NCI-H446 treated with DMSO at 0.1 percent for 48 hours (cell line): ENCODE results near the gene KLHL1.

Experiments used
- DNase-seq: peaks from one replicate; lab custom pipeline; 2025; lab: John Stamatoyannopoulos, UW

Gene KLHL1

DNA sequence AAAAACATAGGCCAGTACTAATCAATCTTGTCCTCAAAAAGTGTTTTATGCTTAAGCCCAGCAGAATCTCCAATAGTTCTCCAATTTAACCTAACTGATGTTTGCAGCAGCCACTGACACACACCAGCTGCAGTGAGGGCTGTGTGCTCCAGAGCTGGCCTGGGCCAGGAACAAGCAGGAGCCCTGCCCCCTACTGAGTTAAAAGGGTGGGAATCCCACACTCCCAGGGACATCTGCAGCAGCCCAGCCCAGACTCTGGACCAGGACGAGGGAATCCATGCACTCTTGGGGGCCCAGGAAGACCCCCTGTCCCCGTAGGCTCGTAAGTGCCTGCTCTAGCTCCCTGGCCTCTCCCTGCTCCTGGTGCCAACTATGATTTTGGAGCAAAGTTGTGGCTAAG is 92.1 kb downstream of the KLHL1 start:
- no peak for DNase-seq

DNA sequence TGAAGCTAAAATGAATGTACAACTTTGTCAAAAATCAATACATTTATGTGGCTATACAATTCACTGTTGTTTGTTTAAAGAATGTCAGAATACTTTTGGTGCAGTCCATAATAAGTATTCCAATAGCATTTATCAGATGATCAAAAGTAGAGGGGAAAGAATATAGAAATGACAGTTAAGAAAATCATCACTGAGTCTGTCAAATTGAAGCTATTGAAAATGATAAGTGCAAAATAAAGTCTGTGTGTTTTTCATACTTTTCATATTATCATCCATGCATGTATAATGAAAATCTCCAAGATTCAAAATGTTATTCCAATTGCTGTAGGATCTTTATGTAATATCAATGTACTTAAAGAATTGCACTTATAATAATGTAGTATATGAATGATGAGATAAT is 93.9 kb downstream of the KLHL1 start:
- no peak for DNase-seq

DNA sequence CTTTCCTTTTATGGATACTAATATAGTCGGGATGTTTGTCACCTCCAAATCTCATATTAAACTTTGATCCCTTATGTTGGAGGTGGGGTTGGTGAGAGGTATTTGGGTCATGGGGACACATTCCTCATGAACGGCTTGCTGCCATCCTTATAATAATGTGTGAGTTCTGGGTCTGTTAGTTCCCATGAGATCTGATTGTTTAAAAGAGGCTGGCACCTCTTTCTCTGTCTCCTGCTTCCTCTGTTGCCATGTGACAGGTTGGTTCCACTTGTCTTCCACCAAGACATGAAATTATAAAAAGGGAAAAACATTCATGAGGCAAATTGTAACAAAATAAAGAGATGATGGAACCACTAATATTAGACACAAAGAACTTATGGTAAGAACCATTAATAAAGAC is 108.4 kb downstream of the KLHL1 start:
- no peak for DNase-seq

- no peak for DNase-seq
Observed at GRCh38 chr13:69997061-69997460, 111.2 kb downstream of the KLHL1 start.

DNA sequence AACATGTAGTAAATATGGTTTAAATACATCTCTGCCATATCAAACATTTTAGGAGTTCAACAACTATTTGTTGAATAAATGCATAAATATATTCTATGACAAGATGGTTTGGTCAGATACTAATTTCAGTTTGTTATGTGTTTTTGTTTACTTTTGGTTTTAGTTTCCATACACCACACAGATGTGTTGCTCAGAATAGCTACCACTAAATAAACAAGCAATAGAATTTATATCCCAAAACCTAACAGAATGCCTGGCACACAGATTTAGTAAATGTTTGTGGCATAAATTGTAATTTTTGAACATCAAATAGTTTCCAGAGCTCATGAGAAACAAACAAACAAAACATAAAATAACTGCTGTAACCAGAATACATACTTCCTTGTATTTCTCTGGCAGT is 127.5 kb downstream of the KLHL1 start:
- DNase-seq, result no peak

- no peak for DNase-seq
Observed at GRCh38 chr13:69975496-69975895, 132.8 kb downstream of the KLHL1 start.

GRCh38 chr13:69970520-69970919 is 137.7 kb downstream of the KLHL1 start:
- DNase-seq, result no peak

- DNase-seq, result no peak
Observed at GRCh38 chr13:69959046-69959445, 149.2 kb downstream of the KLHL1 start.

GRCh38 chr13:69956839-69957238 is 151.4 kb downstream of the KLHL1 start:
- DNase-seq, result no peak

- DNase-seq, result no peak
Observed at GRCh38 chr13:69956349-69956748, 151.9 kb downstream of the KLHL1 start.

- DNase-seq, result no peak
Observed at GRCh38 chr13:69955271-69955670, 153.0 kb downstream of the KLHL1 start.

- DNase-seq, result no peak
Observed at GRCh38 chr13:69951412-69951811, 156.8 kb downstream of the KLHL1 start.

GRCh38 chr13:69950160-69950559 is 158.1 kb downstream of the KLHL1 start:
- no peak for DNase-seq

GRCh38 chr13:69948016-69948415 is 160.2 kb downstream of the KLHL1 start:
- DNase-seq, result no peak

DNA sequence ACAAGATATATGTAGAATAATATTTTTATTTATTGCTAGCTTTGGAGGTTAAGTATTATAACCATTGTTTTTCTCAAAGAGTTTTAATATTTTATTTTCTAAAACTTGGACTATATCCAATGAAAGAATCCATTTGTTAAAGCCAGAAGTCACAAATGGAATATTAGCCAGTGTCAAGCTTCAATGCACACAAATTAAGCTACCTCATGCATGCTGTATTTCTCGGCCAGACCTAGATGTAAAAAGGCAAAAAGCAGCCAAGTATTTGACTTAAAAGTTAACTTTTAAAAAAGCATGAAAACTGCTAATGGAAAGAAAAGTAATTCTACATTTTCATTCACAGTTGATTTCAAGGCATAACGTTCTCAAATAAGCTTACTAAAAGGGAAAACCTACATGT is 160.7 kb downstream of the KLHL1 start:
- peak; percentile 48 for DNase-seq

DNA sequence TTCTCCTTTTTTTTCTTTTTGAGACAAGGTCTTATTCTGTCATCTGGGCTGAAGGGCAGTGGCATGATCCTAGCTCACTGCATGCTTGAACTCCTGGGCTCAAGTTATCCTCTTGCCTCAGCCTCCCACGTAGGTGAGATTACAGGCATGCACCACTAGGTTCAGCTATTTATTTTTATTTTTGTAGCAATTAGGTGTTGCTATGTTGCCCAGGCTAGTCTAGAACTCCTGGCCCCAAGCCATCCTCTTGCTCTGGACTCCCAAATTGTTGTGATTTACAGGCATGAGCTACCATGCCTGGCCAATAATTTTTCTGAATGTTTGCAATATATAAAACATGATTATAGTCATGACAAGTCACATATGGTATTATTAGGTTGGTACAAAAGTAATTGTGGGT is 161.7 kb downstream of the KLHL1 start:
- DNase-seq, result peak; percentile 49

- no peak for DNase-seq
Observed at GRCh38 chr13:69935043-69935442, 173.2 kb downstream of the KLHL1 start.

- DNase-seq, result no peak
Observed at GRCh38 chr13:69928262-69928661, 180.0 kb downstream of the KLHL1 start.

- no peak for DNase-seq
Observed at GRCh38 chr13:69921156-69921555, 187.1 kb downstream of the KLHL1 start.

DNA sequence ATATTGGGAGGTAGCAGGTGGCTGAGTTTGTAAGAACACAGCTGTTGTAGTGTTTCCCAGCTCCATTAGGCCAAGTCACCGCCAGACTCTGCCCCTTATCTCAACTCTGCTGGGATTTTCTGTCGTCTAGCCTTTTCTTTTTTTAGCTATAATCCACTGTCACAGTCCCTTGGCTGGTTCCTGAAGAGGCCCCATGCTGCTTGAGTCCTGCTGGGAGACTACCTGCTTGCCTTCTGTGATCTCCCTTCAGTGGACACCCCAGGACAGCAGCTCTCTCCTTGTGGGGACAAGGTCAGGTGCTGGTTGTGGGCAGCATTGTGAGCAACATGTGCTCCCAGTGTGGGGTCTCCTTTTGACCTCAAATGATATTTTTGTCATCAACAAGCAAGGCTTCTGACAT is 195.6 kb downstream of the KLHL1 start:
- DNase-seq, result no peak

- DNase-seq, result no peak
Observed at GRCh38 chr13:69910800-69911199, 197.5 kb downstream of the KLHL1 start.

DNA sequence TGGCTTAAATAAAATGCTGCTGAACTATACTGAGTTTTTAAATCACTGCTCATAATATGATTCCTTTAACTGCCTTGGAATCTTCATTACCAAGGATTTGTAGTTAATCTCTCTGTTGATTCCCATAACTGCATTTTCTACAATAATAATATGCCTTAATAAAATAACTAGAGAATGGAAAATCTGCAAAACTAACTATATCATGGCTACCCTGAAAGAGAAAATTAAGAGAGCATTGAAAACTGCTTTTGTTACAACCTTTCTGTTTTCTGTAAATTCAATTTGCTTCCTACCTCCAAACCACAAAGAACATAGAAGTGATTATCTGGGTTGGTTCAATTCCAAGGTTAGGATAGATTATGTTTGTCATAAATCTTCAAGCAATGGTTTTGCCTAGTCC is 203.5 kb downstream of the KLHL1 start:
- DNase-seq, result no peak

DNA sequence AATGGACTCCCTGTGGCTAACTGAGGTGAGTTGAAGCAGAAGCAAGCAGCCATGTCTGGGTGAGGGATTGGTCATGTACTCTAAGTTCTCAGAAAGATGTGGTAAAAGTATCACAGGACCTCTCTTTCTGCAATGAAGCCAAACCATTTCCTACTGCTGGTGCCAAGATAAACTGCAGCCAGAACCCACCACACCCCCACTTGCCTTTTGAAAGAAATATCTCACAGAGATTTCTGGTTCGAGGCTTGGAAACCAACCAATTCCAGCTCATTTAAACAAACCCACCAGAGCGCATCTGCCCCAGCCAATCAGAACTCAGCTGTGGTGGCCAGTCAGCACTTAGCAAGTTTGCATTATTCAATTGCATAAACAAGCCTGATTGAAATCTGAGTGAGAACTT is 205.2 kb downstream of the KLHL1 start:
- DNase-seq, result no peak

GRCh38 chr13:69882451-69882850 is 225.8 kb downstream of the KLHL1 start:
- no peak for DNase-seq

GRCh38 chr13:69879936-69880335 is 228.3 kb downstream of the KLHL1 start:
- DNase-seq, result no peak
